Astrocyte of the cerebellum (primary cell): ENCODE data around the gene CDC34.

Experiments
- DNase-seq: peaks from one replicate; pipeline ENCODE4 v3.0.0-alpha.2; 2011; ENCODE audit warnings: low read depth
- H3K4me3 ChIP-seq: 2 replicates; pipeline ENCODE4 v1.5.1; 2011; ENCODE audit warnings: mild to moderate bottlenecking, low read depth, low read length, moderate library complexity
- CTCF ChIP-seq: IDR thresholded peaks from 2 replicates; pipeline ENCODE4 v1.5.1; 2012; ENCODE audit warnings: low read length, low read depth, moderate library complexity, mild to moderate bottlenecking; ENCODE audit errors: missing control alignments
- in situ Hi-C: cut with HindIII; loops from 2 replicates; pipeline ENCODE4 v1.10.0; 2017; ENCODE audit warnings: low sequenced_read_pairs

Gene CDC34

GRCh38 chr19:531753-532560, at the start of gene CDC34:
CDC34 (plus strand) TSS chr19:531760; CDS start chr19:531932, 172 bp downstream.
- in situ Hi-C loops: no loop called here
- peak within 1 kb of the TSS; percentile 93 for H3K4me3 ChIP-seq
- no peak for DNase-seq
- TF ChIP-seq CTCF: no peak

GRCh38 chr19:482186-483041, 49.1 kb upstream of the CDC34 start:
- in situ Hi-C loops: no loop called here
- TF ChIP-seq CTCF: no peak
- H3K4me3 ChIP-seq: no peak overlapping the region
- DNase-seq: no peak

GRCh38 chr19:483332-484072, 48.1 kb upstream of the CDC34 start:
- in situ Hi-C loops: no loop called here
- H3K4me3 ChIP-seq: no peak overlapping the region
- TF ChIP-seq CTCF: no peak
- no peak for DNase-seq

GRCh38 chr19:484494-484893, 47.1 kb upstream of the CDC34 start:
- TF ChIP-seq CTCF: no peak
- in situ Hi-C loops: no loop called here
- H3K4me3 ChIP-seq: no peak overlapping the region
- no peak for DNase-seq

GRCh38 chr19:485077-485476, 46.5 kb upstream of the CDC34 start:
- no peak overlapping the region for H3K4me3 ChIP-seq
- TF ChIP-seq CTCF: no peak
- in situ Hi-C loops: no loop called here
- DNase-seq: no peak

GRCh38 chr19:485583-486236, 45.9 kb upstream of the CDC34 start:
- no peak for TF ChIP-seq CTCF
- in situ Hi-C loops: no loop called here
- no peak for DNase-seq
- H3K4me3 ChIP-seq: no peak overlapping the region
